GM10847 (cell line): ENCODE results near the gene BACH2.

Source experiments
- POLR2A ChIP-seq: IDR thresholded peaks from 2 replicates; pipeline ENCODE4 v1.6.1; 2011; ENCODE audit not compliant: insufficient read length; ENCODE audit errors: extremely low read depth

BACH2 gene

DNA sequence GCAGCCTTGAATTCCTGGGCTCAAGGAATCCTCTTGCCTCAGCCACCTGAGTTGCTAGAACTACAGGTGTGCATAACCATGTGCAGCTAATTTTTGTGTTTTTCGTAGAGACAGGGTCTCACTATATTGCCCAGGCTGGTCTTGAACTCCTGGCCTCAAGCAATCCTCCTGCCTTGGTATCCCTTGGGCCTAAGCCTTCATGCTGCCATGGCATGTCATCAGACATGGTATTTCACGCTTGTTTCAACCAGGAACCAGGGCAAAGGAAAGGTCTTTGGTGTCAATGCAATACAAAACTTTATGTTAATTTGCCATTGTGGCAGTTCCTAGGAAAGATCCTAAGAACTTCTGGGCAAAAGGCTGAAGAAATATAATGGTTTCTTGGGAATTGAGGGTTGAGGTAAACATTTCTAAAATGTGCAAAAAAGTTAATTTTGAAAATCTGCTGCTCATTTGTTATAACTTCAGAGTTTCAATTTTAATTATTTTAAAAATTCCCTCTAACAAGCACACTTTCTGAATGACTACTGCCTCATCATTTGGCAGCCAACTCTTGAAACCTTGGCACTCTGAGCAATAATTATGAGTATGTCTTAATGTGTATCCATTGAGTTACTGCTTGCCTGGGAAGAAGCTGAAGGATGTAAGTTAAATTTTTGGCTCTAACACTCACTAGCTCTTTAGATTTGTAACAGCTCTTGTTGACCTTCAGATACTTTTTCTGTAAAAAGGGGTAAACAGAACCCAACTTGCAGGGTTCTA lies 248.3 kb downstream of the BACH2 start:
- TF ChIP-seq POLR2A: no peak

DNA sequence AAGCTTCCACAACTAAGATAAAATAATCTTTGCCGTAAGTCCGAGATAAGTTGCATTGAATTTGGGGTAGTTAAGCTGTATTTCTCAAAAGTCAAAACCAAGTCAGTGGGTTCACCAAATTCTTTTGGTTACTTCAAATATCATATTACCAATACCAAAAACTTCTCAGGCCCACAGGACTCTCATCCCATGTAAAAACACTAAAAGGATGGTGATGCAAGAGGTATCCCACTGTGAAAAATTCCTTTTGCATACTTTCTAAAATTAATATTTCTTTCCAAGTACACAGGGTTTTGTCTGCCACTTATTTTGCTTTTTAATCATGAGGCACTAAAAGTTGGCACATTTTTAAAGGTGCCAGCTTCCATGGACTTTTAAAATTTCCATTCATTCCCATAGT lies 251.1 kb downstream of the BACH2 start:
- no peak for TF ChIP-seq POLR2A

DNA sequence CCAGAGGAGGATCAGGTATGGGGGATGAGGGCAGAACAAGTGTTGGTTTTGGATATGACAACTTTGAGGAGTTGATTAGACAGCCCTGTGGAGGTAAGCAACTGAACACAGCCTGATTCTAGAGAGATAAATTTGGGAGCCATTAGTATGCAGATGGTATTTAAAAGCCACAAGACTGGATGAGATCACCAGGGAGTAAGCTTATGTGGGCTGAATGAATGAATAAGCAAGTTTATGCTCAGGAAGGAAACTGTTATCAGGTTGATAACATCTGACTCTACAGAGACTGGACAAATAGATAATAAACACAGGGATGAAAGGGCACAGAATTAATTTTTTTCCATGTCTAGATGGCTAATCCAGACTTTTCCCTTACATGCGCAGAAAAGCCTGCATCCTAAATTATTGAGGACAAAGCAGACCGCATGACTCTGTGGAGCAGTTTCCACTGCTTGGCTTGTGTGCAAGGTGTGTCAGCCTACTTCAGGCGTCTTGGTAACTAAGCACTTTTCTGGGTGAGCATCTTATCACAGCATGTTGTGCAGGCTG lies 251.7 kb downstream of the BACH2 start:
- no peak for TF ChIP-seq POLR2A

DNA sequence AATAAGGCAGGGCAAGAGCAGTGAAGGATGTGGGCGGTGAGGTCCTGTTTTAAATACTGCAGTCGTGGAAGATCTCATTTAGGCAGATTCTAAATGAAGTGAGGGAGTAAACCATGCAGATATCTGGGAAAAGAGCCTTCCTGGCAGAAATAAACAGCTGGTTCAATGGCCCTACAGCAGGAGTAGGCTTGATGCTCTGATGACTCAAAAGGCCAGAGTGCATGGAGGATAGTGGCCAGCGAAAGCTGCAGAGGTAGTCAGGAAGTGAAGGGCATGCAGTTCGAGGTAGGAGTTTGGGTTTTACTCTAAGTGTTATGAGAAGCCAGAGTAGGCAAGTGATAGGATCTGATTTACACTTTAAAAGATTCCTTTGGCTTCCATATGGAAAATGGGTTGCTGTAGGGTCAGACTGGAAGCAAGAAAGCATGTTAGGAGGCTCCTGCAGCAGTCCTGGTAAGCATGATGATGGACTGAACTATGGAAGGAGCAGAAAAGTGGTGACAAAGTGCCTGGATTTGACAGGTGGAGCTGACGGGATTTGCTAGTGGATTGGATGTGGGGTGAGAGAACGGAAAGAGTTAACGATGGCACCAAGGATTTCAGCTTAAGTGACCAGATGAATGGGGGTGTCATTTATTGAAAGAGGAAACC lies 252.3 kb downstream of the BACH2 start:
- no peak for TF ChIP-seq POLR2A

DNA sequence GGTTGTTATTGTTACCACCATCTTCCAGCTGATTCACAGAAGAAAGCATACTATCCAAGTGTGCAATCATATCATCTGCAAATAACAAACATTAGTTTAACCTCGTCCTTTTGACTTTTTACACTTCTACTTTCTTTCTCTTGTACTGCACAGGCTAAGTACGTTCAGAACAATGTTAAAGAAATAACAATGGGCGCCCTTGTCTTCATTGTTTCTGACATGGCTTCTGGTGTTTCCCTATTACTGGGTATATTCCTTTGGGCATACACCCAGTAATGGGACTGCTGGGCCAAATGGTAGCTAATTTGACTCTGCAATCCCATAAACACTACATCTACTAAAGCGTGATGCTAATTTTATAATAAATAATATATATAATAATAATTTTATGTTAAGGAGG lies 255.7 kb downstream of the BACH2 start:
- no peak for TF ChIP-seq POLR2A

DNA sequence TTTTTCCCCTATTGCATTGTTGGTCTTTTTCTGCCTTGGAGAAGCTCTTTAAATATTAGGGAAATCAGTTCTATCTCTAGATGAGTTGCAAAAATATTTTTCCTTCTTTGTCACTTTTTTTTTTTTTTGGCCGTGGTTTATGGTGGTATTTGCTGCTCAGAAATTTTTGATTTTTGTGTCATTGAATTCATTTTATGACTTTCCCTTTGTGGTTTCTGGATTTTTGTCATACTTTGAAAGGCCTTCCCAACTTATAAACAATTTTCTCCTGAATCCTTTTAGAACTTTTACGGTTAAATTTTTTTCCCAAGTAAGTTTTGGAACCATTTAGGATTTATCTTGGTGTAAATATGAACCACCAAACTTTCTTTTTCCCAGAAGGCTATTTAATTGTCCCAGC lies 256.7 kb downstream of the BACH2 start:
- TF ChIP-seq POLR2A: no peak

DNA sequence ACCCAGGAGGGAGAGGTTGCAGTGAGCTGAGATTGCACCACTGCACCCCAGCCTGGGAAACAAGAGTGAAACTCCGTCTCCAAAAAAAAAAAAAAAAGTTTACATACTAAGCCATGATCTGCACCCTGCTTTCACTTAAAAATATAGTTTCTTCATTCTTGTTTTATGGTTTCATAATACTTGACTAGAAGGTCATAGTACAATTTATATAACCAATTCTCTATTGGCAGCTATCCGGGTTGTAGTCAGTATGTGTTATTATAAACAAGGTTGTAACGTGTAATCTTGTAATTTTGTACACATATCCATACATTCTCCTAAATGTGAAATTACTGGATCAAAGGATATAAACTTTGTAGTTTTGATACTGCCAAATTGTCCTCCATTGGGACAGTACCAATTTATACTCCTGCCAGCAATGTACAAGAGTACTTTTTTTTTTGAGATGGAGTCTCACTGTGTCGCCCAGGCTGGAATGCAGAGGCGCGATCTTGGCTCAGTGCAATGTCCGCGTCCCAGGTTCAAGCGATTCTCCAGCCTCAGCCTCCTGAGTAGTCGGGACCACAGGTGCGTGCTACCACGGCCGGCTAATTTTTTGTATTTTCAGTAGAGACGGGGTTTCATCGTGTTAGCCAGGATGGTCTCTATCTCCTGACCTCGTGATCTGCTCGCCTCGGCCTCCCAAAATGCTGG lies 257.5 kb downstream of the BACH2 start:
- TF ChIP-seq POLR2A: no peak

DNA sequence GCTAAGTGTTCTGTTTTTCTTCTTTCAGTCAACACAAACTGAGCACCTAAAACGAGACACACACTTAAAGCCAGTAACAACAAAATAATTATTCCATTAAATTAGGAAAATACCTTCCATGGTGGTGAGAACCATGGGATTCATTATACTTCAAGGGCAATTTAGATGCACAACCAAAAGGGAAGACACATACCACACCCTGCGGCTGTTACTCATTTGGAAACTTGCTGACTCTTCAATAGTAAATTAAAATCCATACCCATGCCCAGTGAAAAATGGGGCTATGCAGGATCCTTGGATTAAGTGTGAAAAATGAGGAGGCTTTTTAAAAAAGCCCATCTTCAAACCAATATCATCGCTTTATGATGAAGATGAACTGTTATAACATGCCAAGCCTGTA lies 259.7 kb downstream of the BACH2 start:
- TF ChIP-seq POLR2A: no peak

DNA sequence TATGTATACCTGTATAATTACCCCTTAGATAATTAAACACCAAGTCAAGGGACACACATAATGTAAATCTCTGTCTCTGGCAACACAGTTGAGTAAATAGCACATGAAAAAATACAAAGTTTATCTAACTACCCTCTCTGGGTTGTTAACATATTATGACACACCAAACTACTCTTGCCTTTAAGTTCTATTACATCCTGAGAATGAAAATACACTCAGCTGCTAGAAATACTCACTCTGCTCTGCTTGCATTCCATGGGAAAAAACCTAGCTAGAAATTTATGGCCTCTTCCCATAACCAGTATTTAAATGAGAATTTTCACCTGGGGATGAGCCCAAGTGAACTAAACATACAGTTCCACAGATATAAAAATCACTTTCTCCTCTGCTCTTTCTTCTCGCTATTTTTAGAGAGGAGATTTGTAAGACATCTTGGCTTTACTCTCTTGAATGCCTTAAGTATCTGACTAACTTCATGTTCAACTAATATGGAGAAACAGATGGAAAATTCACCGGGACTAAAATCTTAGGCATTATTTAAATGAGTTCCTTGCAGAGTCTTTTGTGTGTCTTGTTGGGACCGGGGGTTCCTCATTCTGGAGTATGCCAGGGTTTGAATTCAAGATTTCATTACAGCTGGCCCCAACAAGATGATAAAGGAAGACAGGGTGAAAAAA lies 261.5 kb downstream of the BACH2 start:
- no peak for TF ChIP-seq POLR2A

DNA sequence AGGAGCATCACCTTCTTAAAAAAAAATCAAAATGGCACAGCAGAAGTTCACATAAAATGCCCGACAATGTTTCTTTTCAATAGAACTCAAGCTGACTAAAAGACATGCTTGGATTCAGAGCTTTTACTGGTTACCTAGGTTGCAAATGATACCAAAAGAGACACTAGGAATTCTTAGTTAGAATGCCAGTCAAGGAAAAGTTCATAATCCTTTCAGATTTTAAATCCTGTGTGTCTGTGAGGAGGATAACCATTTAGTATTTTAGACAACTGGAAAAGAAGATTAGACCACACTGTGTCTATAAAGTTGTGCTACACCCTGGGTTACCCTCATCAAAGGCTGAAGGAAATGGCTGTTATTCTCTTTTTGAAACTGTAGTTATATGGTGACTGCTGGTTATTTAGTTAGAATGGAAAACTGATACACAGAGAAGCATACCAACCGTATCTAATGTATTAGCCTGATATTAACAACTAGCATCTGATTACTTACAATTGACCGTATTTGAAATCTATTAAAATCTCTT lies 262.8 kb downstream of the BACH2 start:
- TF ChIP-seq POLR2A: no peak

DNA sequence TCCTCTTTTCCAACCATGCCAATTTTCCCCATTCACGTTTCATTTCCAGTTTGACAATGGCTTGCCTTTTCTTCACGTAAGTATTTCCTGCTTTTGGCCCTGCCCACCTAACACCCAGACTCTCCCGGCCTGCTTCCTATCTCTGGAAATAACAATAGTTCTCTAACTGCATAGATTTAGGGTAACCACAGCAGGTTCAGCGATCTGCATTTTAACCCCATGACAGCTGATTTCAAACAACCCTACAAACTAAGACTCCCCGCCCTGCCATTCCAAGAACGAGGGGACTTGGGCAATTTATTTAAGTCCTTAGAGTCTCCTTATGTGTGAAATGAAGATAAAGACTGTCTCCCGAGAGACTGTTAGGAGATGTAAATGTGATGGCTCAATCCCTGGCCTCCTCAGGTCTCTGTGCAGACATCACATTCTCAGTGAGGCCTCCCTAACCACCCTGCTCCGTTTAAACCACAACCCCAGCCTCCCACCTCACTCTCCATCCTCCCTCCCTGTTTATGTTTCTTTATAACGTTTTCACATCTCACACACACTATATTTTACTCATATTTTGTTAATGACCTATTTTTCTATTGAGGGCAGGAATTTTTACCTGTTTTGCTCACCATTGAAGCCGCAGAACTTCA lies 267.5 kb downstream of the BACH2 start:
- TF ChIP-seq POLR2A: no peak

DNA sequence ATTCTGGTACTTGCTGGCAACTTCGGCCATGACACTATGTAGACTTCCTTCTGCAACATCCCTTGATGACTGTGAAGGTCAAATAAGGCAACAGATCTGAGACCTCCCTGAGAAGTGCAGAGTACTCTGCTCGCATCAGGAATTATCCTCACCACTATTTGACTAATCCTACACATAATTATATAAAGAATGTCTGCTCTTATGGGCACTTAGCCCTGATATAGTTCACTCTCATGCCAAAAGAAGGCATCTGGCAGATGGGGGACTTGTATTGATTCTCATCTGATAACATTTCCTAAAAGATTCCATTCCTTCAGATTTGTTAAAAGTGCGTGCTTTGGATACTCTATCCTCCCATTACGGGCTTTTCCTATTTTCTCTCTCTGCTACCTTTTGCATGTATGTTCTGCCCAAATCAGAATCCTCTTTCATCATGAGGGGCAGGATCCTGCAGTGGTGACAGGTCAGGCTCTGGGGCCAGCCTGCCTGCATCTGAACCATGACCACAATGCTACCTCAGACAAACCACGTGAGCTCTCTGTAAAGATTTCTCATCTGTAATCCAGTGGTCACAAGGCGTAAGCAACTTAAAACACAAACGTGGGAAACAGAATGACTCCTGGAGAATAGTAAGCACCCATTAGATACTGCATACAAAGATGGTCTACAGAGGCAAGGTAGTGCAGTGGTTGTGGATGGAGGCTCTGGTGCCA lies 268.4 kb downstream of the BACH2 start:
- TF ChIP-seq POLR2A: no peak

DNA sequence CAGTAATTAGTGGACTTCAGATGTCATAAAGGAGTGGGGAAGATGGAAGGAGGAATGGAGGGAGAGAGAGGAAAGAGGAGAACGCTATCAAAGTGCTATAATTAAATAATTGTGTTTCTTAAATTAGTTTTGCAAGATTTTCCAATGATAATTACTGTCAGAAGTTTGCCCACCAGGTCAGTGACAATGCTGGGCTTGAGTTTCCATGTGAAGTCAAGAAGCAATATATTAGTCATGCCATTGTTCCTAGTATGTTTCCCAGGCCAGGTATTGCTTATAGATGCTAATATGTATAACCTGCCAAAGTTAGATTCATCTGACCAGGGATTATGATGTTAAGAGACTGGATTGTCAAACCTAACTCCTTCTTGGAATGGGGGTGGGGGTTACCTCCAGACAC lies 270.4 kb downstream of the BACH2 start:
- no peak for TF ChIP-seq POLR2A

DNA sequence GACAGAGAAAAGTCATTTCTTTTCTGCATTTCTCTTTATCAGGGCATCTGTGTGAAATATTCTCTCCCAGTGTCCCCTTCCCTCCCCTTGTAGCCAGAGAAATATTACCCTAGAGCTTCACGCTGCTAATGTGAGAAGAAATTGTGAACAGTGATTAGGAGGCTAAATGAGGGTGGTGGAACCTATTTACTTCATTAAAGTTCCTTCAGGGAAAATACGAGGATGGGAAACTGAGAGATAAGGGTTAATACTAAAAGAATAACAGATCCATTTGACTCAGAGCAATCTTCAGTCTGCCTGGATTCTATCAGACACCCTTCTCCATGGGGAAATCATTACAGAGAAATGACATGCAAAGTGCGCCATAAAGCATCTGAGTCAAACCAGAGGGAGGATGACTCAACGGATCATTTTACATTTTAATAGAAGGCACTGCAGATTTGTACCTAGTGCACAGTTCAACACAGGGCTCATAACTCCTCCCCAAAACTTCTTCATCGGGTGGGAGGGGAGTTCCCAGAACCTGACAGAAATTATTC lies 271.1 kb downstream of the BACH2 start:
- no peak for TF ChIP-seq POLR2A
